Loucy (cell line): ENCODE measurements around the gene CYP27A1.

Experiments used
- EZH2phosphoT487 ChIP-seq: fragments of 200-600 bp; IDR thresholded peaks from 2 replicates; pipeline ENCODE4 v1.6.1; 2018; ENCODE audit warnings: antibody characterized with exemption, mild to moderate bottlenecking, moderate library complexity, borderline replicate concordance
- TF ChIP-seq, protein P1 (sequence below): fragments of 200-600 bp; sonication (generic); conservative IDR thresholded peaks from 2 replicates; pipeline ENCODE4 v1.5.1; 2014; ENCODE audit warnings: mild to moderate bottlenecking, antibody characterized with exemption, low read length

DNA sequence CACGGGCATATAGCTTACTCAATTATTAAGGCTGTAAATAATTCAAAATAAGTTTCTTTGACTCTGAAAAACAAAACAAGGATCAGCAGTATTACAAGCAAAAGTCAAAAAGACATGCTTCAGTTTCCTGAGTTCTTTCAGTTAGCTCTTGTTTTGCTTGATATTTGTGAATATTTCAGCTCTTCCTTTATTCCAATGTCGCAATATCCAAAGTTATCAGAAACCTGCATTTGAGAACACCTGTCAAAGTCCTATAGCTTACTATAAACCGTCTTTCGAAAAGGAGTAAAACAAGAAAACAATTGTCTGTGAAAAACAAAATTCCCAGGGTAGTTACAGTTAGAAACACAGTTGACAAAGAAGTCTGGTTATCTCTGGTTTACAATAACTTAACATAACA lies 14.7 kb downstream of the CYP27A1 start:
- TF ChIP-seq, protein P1, sequence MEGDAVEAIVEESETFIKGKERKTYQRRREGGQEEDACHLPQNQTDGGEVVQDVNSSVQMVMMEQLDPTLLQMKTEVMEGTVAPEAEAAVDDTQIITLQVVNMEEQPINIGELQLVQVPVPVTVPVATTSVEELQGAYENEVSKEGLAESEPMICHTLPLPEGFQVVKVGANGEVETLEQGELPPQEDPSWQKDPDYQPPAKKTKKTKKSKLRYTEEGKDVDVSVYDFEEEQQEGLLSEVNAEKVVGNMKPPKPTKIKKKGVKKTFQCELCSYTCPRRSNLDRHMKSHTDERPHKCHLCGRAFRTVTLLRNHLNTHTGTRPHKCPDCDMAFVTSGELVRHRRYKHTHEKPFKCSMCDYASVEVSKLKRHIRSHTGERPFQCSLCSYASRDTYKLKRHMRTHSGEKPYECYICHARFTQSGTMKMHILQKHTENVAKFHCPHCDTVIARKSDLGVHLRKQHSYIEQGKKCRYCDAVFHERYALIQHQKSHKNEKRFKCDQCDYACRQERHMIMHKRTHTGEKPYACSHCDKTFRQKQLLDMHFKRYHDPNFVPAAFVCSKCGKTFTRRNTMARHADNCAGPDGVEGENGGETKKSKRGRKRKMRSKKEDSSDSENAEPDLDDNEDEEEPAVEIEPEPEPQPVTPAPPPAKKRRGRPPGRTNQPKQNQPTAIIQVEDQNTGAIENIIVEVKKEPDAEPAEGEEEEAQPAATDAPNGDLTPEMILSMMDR = no peak
- TF ChIP-seq EZH2phosphoT487 = no peak
